RWPE2 (cell line): ENCODE measurements around the gene PMAIP1.

Experiments
- ATAC-seq: fragments of 200-7000 bp; cut with Tn5 transposase; 3 replicates; pipeline ENCODE4 v1.9.1; 2021; ENCODE audit warnings: low read depth
- DNase-seq: peaks from one replicate; pipeline ENCODE4 v3.0.0-alpha.2; 2020; ENCODE audit warnings: low spot score
- H3K27ac ChIP-seq: fragments of 450-650 bp; 2 replicates; pipeline ENCODE4 v1.5.1; 2017; ENCODE audit warnings: mild to moderate bottlenecking; ENCODE audit not compliant: poor library complexity, severe bottlenecking
- H3K27me3 ChIP-seq: fragments of 250-450 bp; sonication (Bioruptor Pico); 2 replicates; pipeline ENCODE4 v1.5.1; 2021; ENCODE audit warnings: mild to moderate bottlenecking, moderate library complexity; ENCODE audit not compliant: insufficient read depth, poor library complexity, severe bottlenecking
- H3K36me3 ChIP-seq: fragments of 250-450 bp; sonication (Bioruptor Pico); 2 replicates; pipeline ENCODE4 v1.5.1; 2020; ENCODE audit warnings: low read depth, mild to moderate bottlenecking, moderate library complexity
- H3K4me1 ChIP-seq: fragments of 250-450 bp; sonication (Bioruptor Pico); 2 replicates; pipeline ENCODE4 v1.5.1; 2021; ENCODE audit warnings: mild to moderate bottlenecking, moderate library complexity; ENCODE audit not compliant: insufficient read depth, poor library complexity, severe bottlenecking
- H3K4me3 ChIP-seq: fragments of 250-450 bp; sonication (Bioruptor Pico); 2 replicates; pipeline ENCODE4 v1.5.1; 2021; ENCODE audit warnings: mild to moderate bottlenecking, moderate library complexity; ENCODE audit not compliant: severe bottlenecking
- H3K9me3 ChIP-seq: fragments of 250-450 bp; sonication (Bioruptor Pico); 2 replicates; pipeline ENCODE4 v1.5.1; 2021; ENCODE audit warnings: mild to moderate bottlenecking, moderate library complexity; ENCODE audit not compliant: severe bottlenecking
- TF ChIP-seq, protein P1 (sequence below): fragments of 450-650 bp; IDR thresholded peaks from one replicate; pipeline ENCODE4 v1.5.1; 2017; ENCODE audit warnings: mild to moderate bottlenecking, moderate library complexity; ENCODE audit not compliant: poor library complexity, severe bottlenecking

PMAIP1 gene

GRCh38 chr18:59918320-59918755 lies 18.5 kb downstream of the PMAIP1 start:
- H3K27ac ChIP-seq, result peak overlapping the region; percentile 68
- H3K4me3 ChIP-seq, result no peak overlapping the region
- TF ChIP-seq, protein P1, sequence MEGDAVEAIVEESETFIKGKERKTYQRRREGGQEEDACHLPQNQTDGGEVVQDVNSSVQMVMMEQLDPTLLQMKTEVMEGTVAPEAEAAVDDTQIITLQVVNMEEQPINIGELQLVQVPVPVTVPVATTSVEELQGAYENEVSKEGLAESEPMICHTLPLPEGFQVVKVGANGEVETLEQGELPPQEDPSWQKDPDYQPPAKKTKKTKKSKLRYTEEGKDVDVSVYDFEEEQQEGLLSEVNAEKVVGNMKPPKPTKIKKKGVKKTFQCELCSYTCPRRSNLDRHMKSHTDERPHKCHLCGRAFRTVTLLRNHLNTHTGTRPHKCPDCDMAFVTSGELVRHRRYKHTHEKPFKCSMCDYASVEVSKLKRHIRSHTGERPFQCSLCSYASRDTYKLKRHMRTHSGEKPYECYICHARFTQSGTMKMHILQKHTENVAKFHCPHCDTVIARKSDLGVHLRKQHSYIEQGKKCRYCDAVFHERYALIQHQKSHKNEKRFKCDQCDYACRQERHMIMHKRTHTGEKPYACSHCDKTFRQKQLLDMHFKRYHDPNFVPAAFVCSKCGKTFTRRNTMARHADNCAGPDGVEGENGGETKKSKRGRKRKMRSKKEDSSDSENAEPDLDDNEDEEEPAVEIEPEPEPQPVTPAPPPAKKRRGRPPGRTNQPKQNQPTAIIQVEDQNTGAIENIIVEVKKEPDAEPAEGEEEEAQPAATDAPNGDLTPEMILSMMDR, result no peak
- no peaks in the 10 kb centered on the region for H3K9me3 ChIP-seq
- H3K4me1 ChIP-seq, result peaks cover 17% of the 10 kb centered on the region
- no peaks in the 10 kb centered on the region for H3K36me3 ChIP-seq
- no peaks in the 10 kb centered on the region for H3K27me3 ChIP-seq
- peak; percentile 69 for DNase-seq
- ATAC-seq, result peak; percentile 76

DNA sequence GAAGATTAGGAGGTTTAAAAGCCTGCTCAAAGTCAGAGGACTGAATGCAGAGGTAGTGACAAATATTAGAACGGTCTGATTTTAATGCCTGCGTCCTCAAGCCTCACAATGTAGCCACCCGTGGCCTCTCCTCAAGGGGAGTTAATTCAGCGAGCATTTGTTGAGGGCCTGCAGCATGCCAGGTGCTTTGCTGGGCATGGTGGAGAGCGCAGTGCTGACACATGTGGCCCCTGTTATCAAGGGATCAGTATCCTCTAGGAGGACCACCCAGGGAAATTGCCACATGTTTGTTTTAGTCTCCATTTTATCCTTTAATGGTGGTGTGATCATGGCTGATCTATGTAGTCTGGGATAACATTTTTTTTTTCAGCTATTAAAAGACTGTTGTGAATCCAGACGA lies 19.2 kb downstream of the PMAIP1 start:
- H3K27me3 ChIP-seq, result no peaks in the 10 kb centered on the region
- DNase-seq, result no peak
- TF ChIP-seq, protein P1, result no peak
- H3K4me3 ChIP-seq, result no peak overlapping the region
- H3K27ac ChIP-seq, result peak overlapping the region; percentile 68
- H3K4me1 ChIP-seq, result peaks cover 21% of the 10 kb centered on the region
- no peaks in the 10 kb centered on the region for H3K9me3 ChIP-seq
- H3K36me3 ChIP-seq, result no peaks in the 10 kb centered on the region
- no peak for ATAC-seq

DNA sequence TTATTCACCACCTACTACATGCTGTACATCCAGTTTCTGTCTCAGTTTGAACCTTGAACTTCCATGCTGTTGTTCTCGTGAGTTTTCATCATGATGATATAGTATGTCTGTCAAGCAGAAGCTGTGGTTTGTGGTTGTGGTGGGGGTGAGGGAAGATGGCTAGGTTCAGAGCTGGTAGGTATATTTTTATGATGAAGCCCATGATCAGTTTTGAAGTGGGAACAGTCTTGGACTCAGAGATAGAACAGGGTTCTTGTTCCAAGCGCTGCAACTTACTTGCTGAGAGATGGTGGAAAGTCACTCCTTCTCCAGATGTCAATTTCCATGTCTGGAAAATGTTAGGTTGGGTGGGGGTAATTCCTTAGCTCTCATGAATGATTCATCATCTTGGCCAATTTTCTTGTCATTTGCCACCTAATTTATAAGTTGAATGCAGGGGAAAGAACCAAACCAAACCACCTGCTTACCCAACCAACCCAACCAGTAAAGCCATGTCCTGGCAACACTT lies 21.6 kb downstream of the PMAIP1 start:
- no peaks in the 10 kb centered on the region for H3K36me3 ChIP-seq
- H3K4me1 ChIP-seq, result peaks cover 21% of the 10 kb centered on the region
- no peaks in the 10 kb centered on the region for H3K9me3 ChIP-seq
- no peaks in the 10 kb centered on the region for H3K27me3 ChIP-seq
- no peak for DNase-seq
- no peak overlapping the region for H3K27ac ChIP-seq
- TF ChIP-seq, protein P1, result no peak
- H3K4me3 ChIP-seq, result no peak overlapping the region
- no peak for ATAC-seq

DNA sequence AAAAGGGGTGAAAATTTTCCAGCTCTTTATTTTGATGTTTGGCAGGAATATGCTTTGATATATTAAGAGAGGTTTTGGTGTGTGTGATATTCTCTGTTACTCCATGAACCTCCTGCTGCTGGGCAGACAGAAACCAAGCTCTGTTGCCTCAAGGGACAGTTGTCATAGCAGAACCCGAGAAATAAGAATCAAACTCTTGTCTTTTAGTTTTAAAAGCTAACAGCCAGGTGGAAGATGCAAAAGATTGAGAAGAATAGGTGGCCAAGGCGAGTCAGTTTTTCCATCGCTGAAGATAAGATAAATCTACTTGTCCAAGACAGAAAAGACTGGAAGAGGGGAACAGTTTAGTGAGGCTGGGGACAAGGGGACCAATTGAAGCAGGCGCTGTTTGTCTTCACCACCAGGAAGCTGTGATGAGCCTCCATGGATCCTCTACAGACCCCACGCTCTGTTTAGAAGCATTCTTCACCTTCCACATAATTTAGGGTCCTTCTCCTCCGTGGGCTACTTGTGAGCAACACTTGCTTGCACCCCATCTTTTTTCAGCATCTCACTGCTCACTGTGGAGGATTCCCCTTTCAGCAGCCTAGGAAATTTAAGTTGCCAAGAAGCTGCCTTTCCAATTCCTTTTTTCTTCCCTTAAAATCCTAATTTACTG lies 23.9 kb downstream of the PMAIP1 start:
- TF ChIP-seq, protein P1, result no peak
- no peak overlapping the region for H3K4me3 ChIP-seq
- no peak overlapping the region for H3K27ac ChIP-seq
- no peak for DNase-seq
- peaks cover 4% of the 10 kb centered on the region for H3K4me1 ChIP-seq
- no peaks in the 10 kb centered on the region for H3K27me3 ChIP-seq
- no peaks in the 10 kb centered on the region for H3K36me3 ChIP-seq
- no peak for ATAC-seq
- no peaks in the 10 kb centered on the region for H3K9me3 ChIP-seq

GRCh38 chr18:59926131-59926530 lies 26.3 kb downstream of the PMAIP1 start:
- TF ChIP-seq, protein P1, result no peak
- peaks cover 4% of the 10 kb centered on the region for H3K4me1 ChIP-seq
- no peak for ATAC-seq

More at GRCh38 chr18:59926131-59926530, 26.3 kb downstream of the PMAIP1 start:
- H3K9me3 ChIP-seq, result no peaks in the 10 kb centered on the region
- H3K36me3 ChIP-seq, result no peaks in the 10 kb centered on the region
- no peaks in the 10 kb centered on the region for H3K27me3 ChIP-seq
- H3K27ac ChIP-seq, result no peak overlapping the region
- H3K4me3 ChIP-seq, result no peak overlapping the region
- DNase-seq, result no peak
